GM21529 (cell line): ENCODE measurements around the gene PHEX.

Source experiments
- ATAC-seq: cut with Tn5 transposase; IDR thresholded peaks from one replicate; pipeline ENCODE4 v1.9.1; 2021; ENCODE audit not compliant: unreplicated experiment

Gene PHEX

DNA sequence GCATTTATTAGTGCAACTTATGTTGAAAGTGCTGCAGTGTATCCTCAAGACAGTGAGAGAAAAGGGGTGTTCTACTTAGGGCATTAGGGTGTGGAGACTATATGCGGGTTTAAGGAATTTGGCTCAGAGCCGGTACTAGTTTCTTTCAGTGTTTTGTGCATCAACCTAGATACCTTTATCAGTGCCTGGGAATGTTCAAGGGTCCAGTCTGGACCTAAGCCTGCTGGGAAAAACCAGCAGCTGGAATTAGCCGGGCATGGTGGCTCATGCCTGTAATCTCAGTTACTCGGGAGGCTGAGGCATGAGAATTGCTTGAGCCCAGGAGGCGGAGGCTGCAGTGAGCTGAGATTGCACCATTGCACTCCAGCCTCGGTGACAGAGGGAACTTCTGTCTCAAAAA, 7.4 kb downstream of the PHEX start:
- no peak for ATAC-seq

DNA sequence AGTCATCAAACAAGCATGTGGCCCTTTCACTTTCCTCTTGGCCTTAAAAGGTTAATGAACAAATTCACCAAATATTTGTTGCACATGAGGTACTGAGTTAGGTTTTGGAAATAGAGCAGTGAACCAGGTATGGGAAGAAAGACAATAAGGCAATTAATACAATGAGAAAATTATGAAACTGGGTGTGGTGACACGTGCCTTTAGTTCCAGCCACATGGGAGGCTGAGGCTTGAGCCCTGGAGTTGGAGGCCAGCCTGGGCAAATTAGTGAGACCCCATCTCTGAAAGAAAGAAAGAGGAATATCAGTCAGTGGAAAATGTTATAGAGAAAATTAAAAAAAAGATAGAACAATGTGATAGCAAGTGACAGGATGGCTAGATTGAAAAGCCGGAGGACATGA, 8.1 kb downstream of the PHEX start:
- no peak for ATAC-seq

GRCh38 chrX:22041907-22042530, 9.9 kb downstream of the PHEX start:
- ATAC-seq: no peak

DNA sequence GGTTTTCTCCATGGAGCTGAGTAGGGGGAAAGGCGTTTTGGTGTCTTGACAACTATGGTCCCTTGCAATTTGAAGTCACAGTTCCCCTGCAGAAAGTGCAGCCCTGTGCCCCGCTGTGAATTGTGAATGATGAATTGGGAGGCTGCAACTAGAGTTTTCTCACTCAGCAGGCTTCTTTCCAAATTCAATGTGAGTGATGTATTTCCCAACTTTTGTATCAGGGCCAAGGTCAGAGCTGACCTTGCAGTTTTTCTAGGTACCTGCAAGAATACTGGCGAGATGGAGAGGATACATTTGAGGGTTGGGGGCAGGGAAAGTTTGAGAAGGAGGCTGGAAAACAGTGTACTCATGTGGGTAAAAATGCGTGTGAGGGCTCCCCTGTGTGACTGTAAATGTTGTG, 11.7 kb downstream of the PHEX start:
- ATAC-seq: no peak

- ATAC-seq: no peak
These were observed 15.3 kb downstream of the PHEX start for GRCh38 chrX:22047468-22047867.

GRCh38 chrX:22053481-22053880, 21.4 kb downstream of the PHEX start:
- no peak for ATAC-seq

DNA sequence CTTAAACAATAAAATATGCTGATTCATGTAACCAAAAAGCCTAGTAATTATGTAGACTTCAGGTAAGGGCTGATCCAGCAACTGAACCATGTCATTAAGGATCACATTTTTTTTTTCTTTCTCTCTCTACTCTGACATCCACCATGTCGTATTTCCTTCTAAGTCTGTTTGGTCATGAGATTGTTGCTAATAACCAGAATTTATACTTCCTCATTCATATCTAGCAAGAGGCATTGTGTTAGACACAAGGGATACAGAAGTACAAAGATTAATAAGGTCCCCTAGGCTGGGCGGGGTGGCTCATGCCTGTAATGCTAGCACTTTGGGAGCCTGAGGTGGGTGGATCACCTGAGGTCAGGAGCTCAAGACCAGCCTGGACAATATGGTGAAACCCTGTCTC, 24.1 kb downstream of the PHEX start:
- no peak for ATAC-seq

DNA sequence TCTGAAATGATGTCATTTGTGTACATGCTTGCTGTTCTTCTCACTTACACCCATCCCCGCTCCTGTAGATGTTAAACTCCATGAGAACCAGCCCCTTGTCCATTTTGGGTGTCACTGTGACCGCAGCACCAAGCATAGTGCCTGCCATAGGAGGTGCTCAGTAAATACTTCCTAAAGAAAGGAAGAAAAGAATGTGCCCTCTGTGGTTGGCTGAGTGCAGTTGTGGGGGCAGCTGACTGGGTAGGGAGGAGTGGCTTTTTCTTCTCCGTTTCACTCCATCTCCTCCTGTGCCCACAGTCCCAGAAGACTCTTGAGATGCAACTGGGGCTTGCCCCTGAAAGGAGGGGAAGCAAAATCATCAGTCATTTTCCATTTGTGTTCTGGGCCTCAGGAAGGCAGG, 25.5 kb downstream of the PHEX start:
- ATAC-seq: no peak

- no peak for ATAC-seq
These were observed 27.6 kb downstream of the PHEX start for GRCh38 chrX:22059775-22060174.

DNA sequence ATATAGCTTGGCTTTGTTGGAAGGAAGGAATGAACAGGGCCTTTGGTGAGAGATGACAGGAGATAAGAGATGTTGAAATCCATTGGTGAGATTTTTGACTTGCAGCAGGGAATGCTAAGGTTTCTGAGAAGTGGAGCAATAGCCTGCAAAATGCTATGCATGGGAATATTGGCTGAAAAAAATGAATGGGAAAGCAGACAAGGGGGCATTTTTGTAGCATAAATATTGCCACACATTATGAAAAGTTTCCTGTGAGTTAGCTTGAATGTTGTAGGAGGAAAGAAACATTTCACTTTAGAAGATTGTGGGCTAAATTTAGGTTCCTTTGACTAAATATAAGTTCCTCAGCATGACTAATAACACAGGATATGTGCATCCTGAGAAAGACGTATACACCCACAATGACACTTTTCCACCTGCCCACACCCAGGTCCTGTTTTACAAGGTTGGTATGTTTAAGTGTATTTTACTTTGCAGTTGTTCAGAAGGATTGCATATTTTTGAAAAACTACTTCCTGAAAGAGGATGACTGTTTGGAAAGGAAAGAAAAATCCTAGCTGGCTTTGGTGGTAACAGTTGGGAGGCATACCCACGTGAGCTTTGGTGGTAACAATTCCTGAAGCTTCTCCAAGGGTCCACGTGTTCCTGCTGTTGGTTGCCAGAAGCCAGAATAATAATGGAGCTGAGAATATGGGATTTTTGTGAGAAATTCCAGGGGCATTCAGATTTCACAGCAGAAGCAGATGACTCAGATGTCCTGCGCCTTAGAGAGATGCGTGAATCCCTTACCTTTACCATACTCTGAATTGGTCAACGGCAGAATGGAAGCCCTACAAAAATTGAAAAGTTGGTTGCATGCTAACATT, 28.5 kb downstream of the PHEX start:
- ATAC-seq: peak; percentile 65

DNA sequence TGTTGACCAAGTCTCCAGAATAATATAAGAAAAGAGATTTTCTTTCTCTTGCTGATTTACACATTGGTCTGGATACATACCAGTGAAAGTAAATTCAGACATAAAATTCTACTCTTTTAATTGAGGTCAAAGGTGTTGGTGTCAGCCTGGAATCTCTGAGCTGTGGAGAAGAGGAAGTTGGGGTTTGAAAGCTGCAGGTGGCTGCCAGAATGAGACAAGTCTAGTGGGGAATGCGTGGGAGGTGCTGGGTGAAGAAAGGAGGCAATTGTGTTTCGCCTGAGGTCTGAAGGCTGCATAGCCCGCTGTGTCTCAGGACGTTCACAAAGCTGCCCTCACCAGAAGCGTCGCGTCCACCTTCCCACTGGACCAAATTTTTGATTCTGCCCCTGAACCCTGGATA, 31.2 kb downstream of the PHEX start:
- peak; percentile 84 for ATAC-seq

- ATAC-seq: no peak
These were observed 37.5 kb downstream of the PHEX start for GRCh38 chrX:22069586-22069985.

GRCh38 chrX:22073928-22074327, 41.8 kb downstream of the PHEX start:
- no peak for ATAC-seq

- no peak for ATAC-seq
These were observed 46.0 kb downstream of the PHEX start for GRCh38 chrX:22078117-22078516.

DNA sequence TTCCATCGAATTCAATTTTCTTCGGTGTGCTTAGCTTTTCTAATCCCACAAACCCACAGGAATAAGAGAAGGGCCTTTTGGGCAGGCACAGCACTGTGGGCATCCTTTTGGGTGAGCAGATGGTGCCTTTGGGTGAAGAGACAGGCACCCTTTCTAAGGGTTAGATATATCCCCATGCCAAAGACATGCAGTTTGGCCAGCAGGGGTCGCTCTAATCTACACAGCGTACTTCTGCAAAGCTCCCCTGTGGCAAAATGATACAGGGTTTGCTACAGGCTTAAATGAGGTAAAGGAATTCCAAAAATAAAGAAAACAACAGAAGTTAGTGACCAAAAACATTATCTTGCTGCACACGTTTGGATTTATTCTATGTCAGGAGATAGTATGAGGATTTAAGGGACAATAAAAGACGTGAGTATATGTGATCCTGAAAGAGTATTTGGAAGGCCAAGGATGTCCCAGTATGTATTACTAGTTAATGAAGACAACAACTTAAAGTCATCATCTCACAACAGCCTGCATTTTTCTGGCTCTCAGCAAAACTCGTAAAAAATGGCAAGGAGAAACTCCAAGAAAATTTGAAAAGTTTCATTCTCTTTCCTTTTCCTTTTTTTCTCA, 49.5 kb downstream of the PHEX start:
- ATAC-seq: peak; percentile 91

DNA sequence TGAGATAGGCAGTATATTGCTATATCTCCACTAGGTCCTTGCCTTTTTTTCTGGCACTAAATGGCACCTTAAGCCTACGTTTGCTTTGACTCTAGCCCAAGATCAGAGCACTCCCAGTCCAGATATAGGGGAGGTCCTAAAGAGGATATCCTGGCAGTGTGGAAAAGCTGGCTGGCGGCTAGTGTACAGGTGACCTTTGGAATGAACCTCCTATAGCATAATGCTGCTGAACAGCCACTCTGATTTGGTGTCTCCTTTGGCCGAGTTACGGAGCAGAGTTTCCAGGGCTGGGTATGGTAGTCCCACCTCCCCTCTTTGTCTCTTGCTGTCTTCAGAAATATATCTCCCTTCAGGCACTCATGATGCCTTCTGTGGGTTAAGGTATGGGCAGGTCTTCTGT, 53.9 kb downstream of the PHEX start:
- no peak for ATAC-seq

DNA sequence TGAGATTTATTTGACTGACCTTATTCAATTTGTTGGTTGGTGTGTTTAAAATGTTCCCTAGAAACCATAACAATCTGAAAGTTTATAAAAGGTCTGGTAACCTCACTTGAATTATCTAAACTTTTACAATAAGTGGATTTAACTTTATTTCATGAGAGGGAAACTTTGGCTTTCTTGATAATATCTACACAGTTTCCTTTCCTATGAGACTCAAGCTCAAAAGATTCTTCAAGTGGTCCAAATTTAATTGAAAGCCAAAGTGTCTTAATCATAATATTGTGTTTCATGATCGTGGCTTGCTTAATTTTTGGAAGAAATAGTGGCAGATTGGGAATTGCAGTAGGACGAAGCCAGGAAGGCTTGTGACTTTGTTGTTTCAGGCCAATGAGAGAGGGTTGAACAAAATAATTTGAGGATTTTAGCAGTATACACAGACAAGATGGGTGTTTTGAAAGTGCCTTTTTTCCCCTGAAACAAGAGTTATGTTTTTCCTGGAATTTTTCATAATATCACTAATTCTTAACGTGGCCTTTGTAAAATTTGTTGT, 55.0 kb downstream of the PHEX start:
- ATAC-seq: no peak

- no peak for ATAC-seq
These were observed 56.2 kb downstream of the PHEX start for GRCh38 chrX:22088326-22088725.

- no peak for ATAC-seq
These were observed 58.1 kb downstream of the PHEX start for GRCh38 chrX:22090181-22090580.

GRCh38 chrX:22093550-22093949, 61.4 kb downstream of the PHEX start:
- no peak for ATAC-seq

DNA sequence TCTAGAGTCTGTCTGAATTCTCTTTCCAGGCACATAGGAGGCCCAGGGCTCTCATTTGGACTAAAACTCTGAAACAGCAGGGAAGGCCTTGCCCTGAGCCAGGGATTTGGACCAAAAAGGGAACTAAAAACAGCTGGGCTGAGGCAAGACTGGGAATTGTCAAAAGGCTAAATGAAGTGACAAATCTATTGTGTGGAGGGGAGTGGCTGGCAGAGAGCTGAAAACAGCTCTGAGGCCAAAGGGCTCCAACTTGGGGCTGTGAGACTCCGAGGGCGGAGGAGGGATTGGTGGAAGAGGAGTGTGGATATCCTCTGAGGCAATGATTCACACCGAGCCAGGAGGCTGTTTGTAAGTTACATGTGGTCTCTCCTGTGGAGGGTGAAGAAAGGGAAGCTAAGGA, 63.2 kb downstream of the PHEX start:
- no peak for ATAC-seq

DNA sequence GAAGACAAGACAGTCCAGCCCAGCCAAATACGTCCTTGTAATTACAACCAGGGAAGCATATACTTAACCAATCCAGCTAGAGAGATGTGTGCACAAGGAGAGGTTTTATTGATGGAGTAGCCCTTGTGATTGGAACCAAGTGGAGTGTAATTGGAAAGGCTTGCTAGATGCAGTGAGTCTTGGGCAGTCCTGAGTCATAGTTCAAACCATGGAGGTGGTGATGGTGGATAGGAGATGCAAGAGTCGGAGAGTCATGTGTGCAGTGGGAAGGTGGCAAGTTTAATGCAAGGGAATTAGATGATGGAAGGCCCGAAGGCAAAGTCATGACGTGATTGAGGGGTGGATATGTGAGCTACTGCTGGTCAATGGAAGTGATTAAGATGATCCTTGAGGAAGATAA, 63.7 kb downstream of the PHEX start:
- no peak for ATAC-seq
